ENCODE data around the gene KLK5. TPM values are rescaled to one million over a fixed set of nuclear protein-coding genes. Genes with fewer than 3 reads are reported as not detected.

Gene KLK5
- total RNA-seq, 2 experiments from 2014 or later: not detected

GRCh38 chr19:50963381-50963780 is 10.5 kb upstream of the KLK5 start:
- intact Hi-C loops (cut with micrococcal nuclease; ENCODE audit: unreplicated experiment): no loop called here
- DNase-seq (ENCODE audit: low spot score): no peak
- no peaks in the 10 kb centered on the region for H3K4me1 ChIP-seq (ENCODE audit: insufficient read depth, low read length, poor library complexity, severe bottlenecking)
- H3K36me3 ChIP-seq (ENCODE audit: insufficient read depth, low read length): no peaks in the 10 kb centered on the region
- TF ChIP-seq, protein P1, sequence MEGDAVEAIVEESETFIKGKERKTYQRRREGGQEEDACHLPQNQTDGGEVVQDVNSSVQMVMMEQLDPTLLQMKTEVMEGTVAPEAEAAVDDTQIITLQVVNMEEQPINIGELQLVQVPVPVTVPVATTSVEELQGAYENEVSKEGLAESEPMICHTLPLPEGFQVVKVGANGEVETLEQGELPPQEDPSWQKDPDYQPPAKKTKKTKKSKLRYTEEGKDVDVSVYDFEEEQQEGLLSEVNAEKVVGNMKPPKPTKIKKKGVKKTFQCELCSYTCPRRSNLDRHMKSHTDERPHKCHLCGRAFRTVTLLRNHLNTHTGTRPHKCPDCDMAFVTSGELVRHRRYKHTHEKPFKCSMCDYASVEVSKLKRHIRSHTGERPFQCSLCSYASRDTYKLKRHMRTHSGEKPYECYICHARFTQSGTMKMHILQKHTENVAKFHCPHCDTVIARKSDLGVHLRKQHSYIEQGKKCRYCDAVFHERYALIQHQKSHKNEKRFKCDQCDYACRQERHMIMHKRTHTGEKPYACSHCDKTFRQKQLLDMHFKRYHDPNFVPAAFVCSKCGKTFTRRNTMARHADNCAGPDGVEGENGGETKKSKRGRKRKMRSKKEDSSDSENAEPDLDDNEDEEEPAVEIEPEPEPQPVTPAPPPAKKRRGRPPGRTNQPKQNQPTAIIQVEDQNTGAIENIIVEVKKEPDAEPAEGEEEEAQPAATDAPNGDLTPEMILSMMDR (conservative IDR thresholded peaks at IDR 0.05; ENCODE audit: low read length): no peak
- TF ChIP-seq EZH2phosphoT487 (IDR thresholded peaks at IDR 0.05; ENCODE audit: borderline replicate concordance, low read depth, low read length): no peak
- H3K9me3 ChIP-seq (ENCODE audit: low read length): no peaks in the 10 kb centered on the region
- H3K79me2 ChIP-seq (ENCODE audit: insufficient read depth, low read depth, low read length): no peaks in the 10 kb centered on the region
- no peaks in the 10 kb centered on the region for H4K20me1 ChIP-seq (ENCODE audit: insufficient read depth, low read length)
- no TSS peak for BruUV-seq (replicated peaks)
- H2AFZ ChIP-seq (ENCODE audit: low read length): no peak overlapping the region
- no peak overlapping the region for H3K27ac ChIP-seq (ENCODE audit: low read depth, low read length, poor library complexity, severe bottlenecking)
- no peak overlapping the region for H3K4me2 ChIP-seq (ENCODE audit: low read length)
- ChIA-PET POLR2A (no interaction called here), CTCF (ENCODE audit: unreplicated experiment) (no interaction called here)
- H3K9me2 ChIP-seq (ENCODE audit: insufficient read depth, low read length): no peaks in the 10 kb centered on the region
- no peak overlapping the region for H3K4me3 ChIP-seq (ENCODE audit: low read depth, low read length, poor library complexity, severe bottlenecking)

- POLR2A ChIA-PET: no interaction called here
- TF ChIP-seq, protein P1 (conservative IDR thresholded peaks at IDR 0.05; ENCODE audit: low read length): no peak
- no peak for TF ChIP-seq EZH2phosphoT487 (IDR thresholded peaks at IDR 0.05; ENCODE audit: borderline replicate concordance, low read depth, low read length)
- no peak for DNase-seq (ENCODE audit: low spot score)
- H3K9me3 ChIP-seq (ENCODE audit: low read length): no peaks in the 10 kb centered on the region
- no peaks in the 10 kb centered on the region for H4K20me1 ChIP-seq (ENCODE audit: insufficient read depth, low read length)
- no peak overlapping the region for H3K4me2 ChIP-seq (ENCODE audit: low read length)
- no peak overlapping the region for H2AFZ ChIP-seq (ENCODE audit: low read length)
- H3K9me2 ChIP-seq (ENCODE audit: insufficient read depth, low read length): no peaks in the 10 kb centered on the region
- H3K4me3 ChIP-seq (ENCODE audit: low read depth, low read length, poor library complexity, severe bottlenecking): no peak overlapping the region
- no peaks in the 10 kb centered on the region for H3K79me2 ChIP-seq (ENCODE audit: insufficient read depth, low read depth, low read length)
- CTCF ChIA-PET (ENCODE audit: unreplicated experiment): no interaction called here
- intact Hi-C loops (cut with micrococcal nuclease; ENCODE audit: unreplicated experiment): no loop called here
- H3K4me1 ChIP-seq (ENCODE audit: insufficient read depth, low read length, poor library complexity, severe bottlenecking): no peaks in the 10 kb centered on the region
- no peaks in the 10 kb centered on the region for H3K36me3 ChIP-seq (ENCODE audit: insufficient read depth, low read length)
- no TSS peak for BruUV-seq (replicated peaks)
- no peak overlapping the region for H3K27ac ChIP-seq (ENCODE audit: low read depth, low read length, poor library complexity, severe bottlenecking)
Observed at GRCh38 chr19:50962245-50962644, 9.4 kb upstream of the KLK5 start.

DNA sequence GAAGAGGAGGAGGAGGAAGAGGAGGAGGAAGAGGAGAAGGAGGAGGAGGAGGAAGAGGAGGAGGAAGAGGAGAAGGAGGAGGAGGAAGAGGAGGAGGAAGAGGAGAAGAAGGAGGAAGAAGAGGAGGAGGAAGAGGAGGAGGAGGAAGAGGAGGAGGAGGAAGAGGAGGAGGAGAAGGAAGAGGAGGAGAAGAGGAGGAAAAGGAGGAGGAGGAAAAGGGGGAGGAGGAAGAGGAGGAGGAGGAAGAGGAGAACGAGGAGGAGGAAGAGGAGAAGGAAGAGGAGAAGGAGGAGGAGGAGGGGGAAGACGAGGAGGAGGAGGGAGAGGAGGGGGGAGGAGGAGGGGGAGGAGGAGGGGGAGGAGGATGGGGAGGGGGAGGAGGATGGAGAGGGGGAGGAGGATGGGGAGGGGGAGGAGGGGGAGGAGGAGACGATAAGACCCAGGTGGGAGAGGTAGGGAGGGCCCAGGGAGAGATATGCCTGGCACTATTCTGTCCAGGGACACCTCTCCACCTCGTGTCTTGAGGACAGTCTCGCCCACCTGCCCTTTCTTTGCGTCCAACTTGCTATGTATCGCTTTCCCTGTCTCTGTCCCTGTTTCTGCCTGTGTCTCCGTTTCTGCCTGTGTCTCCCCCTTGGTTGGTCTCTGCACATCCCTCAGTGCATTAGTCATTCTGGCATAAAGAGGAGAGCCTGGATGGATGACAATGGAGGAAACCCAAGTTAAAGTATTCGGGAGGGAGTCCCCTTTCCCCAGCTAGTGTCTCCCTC is 7.1 kb upstream of the KLK5 start:
- H3K79me2 ChIP-seq (ENCODE audit: insufficient read depth, low read depth, low read length): no peaks in the 10 kb centered on the region
- no peaks in the 10 kb centered on the region for H3K9me2 ChIP-seq (ENCODE audit: insufficient read depth, low read length)
- H3K36me3 ChIP-seq (ENCODE audit: insufficient read depth, low read length): no peaks in the 10 kb centered on the region
- BruUV-seq (replicated peaks): no TSS peak
- ChIA-PET POLR2A (no interaction called here), CTCF (ENCODE audit: unreplicated experiment) (no interaction called here)
- TF ChIP-seq, protein P1 (conservative IDR thresholded peaks at IDR 0.05; ENCODE audit: low read length): no peak
- TF ChIP-seq EZH2phosphoT487 (IDR thresholded peaks at IDR 0.05; ENCODE audit: borderline replicate concordance, low read depth, low read length): no peak
- no peak overlapping the region for H3K4me2 ChIP-seq (ENCODE audit: low read length)
- no peak for DNase-seq (ENCODE audit: low spot score)
- H3K9me3 ChIP-seq (ENCODE audit: low read length): no peaks in the 10 kb centered on the region
- no peaks in the 10 kb centered on the region for H3K4me1 ChIP-seq (ENCODE audit: insufficient read depth, low read length, poor library complexity, severe bottlenecking)
- no peak overlapping the region for H3K4me3 ChIP-seq (ENCODE audit: low read depth, low read length, poor library complexity, severe bottlenecking)
- intact Hi-C loops (cut with micrococcal nuclease; ENCODE audit: unreplicated experiment): no loop called here
- no peak overlapping the region for H2AFZ ChIP-seq (ENCODE audit: low read length)
- no peaks in the 10 kb centered on the region for H4K20me1 ChIP-seq (ENCODE audit: insufficient read depth, low read length)
- no peak overlapping the region for H3K27ac ChIP-seq (ENCODE audit: low read depth, low read length, poor library complexity, severe bottlenecking)
